ENCODE measurements around the gene IL9.
"Not testable (repeated sequence)": the region's sequence is repeated elsewhere in the genome, so short reads cannot be mapped to it uniquely, and the experiment has no call there.

IL9 gene

DNA sequence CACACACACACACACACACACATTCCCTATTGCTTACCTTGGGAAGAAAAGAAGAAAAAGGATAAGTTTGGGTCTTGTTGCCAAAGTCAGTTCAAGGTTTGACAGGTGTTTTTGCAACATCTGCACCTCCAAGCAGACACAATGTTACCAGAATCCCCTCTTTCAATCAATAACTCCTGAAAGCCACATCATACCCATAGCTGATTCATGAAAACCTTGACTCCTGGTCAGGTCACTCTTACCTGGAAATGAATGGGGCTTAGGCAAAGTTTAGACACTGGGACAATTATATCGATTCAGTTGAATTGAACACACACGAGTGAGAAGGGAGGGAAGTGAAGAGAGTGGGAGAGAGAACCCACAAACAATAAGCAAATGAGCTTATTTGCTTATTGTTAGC is 27.0 kb downstream of the IL9 start:
- DNase-seq (ENCODE audit: low read depth in 2 of 2) = no peak

GRCh38 chr5:135867599-135867998 is 28.0 kb downstream of the IL9 start:
- DNase-seq (ENCODE audit: low read depth in 2 of 2) = no peak

DNA sequence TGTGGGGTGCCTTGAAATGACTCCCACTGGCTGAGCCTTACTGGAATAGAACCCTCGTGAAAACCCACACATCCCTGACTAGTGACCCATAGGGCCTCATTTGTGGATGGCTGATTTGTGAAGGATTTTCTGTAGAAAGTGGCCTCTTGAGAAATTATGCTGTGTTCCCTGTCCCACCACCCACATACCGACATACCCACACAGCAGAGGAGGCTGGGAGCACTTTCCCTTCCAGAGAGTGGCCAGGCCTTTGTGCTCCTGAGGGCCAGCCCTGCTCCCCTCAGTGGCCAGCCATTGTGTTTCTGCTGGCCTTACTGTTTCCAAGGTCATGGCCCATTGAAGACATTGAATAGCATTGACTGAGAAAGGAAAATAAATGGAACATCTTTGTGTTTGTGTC is 29.6 kb downstream of the IL9 start:
- no peak for DNase-seq (ENCODE audit: low read depth in 2 of 2)

- DNase-seq (ENCODE audit: low read depth in 2 of 2) = no peak
Measured at GRCh38 chr5:135864503-135865435, 30.9 kb downstream of the IL9 start.

- no peak for DNase-seq (ENCODE audit: low read depth in 2 of 2)
Measured at GRCh38 chr5:135862744-135863143, 32.9 kb downstream of the IL9 start.

DNA sequence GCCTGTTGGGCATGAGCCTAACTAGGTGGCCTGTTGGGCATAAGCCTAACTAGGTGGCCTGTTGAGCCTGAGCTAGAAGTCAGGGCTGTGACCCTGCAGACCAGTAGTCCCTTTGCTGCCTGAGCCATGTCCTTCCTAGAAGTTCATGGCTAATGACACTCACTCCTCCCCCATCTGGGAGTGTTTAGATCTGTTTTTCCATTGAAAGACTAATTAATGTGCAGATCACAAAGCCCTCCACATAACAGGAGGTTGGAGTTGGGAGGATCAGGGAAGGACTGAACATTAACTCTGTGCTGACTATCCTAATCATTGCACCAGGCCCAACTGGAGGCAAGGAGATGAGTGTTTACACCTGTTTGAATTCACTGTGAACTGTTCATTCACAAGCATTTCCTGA is 33.6 kb downstream of the IL9 start:
- DNase-seq (ENCODE audit: low read depth in 2 of 2) = no peak

- DNase-seq (ENCODE audit: low read depth in 2 of 2) = no peak
Measured at GRCh38 chr5:135861641-135862040, 34.0 kb downstream of the IL9 start.

DNA sequence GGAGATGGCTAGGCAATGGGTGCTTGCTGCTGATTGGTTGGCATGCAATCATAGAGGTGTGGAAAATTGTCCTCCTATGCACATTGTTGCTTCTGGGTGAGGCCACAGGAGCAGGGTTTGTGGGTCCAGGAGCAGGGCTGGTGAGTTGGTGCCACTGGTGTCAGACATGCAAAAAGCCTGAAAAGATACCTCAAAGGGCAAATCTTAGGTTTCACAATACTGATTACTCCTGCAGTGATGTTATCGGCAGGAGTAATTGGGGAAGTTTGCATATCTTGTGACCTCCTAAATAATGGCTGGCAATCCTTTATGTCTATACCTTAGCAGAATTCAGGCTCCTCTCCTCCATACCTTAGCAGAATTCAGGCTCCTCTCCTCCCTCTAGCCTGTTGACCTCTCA is 36.0 kb downstream of the IL9 start:
- no peak for DNase-seq (ENCODE audit: low read depth in 2 of 2)

DNA sequence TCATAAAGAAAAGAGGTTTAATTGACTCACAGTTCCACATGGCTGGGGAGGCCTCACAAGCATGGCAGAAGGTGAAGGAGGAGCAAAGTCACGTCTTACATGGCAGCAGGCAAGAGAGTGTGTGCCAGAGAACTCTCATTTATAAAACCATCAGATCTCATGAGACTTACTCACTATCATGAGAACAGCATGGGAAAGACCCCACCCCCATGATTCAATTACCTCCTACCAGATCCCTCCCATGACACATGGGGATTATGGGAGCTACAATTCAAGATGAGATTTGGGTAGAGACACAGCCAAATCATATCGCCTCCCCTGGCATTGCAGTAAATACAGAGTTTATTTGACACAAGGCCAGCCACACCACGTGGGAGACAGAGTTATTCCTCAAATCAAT is 36.5 kb downstream of the IL9 start:
- DNase-seq (ENCODE audit: low read depth in 2 of 2) = not testable (repeated sequence)

DNA sequence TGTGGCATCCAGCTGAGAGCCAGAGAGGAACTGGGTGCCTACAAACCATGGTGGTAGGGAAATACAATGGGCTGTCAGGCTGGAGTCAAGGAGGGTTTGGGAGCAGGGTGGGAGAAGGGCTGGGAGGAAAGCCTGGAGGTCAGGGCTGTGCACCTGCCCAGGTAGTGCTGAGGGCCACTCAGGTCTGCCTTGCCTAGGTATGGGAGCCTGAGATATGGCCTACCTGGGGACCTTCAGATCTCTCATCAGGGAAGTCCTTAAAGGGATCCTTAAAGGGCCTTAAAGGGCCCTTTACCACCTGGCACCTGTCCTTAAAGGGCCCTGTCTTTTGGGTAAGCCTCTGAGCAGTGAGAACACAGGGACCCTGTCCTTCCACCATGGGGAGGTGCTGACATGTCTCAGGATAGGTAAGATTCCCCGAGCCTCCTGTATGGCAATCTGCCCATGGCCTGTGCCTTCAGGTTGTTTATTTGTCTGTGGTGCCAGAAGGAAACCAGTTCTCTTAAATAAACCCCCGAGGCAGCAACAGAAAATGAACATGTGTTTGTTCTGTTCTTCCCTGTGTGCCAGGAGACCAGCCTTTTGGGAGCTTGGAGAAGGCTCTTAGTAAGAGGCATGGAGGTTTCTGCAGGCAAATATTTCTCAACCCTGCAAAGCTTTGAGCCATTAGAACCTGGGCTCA is 37.9 kb downstream of the IL9 start:
- DNase-seq (ENCODE audit: low read depth in 2 of 2) = no peak

GRCh38 chr5:135851915-135852845 is 43.5 kb downstream of the IL9 start:
- DNase-seq (ENCODE audit: low read depth in 2 of 2) = no peak

DNA sequence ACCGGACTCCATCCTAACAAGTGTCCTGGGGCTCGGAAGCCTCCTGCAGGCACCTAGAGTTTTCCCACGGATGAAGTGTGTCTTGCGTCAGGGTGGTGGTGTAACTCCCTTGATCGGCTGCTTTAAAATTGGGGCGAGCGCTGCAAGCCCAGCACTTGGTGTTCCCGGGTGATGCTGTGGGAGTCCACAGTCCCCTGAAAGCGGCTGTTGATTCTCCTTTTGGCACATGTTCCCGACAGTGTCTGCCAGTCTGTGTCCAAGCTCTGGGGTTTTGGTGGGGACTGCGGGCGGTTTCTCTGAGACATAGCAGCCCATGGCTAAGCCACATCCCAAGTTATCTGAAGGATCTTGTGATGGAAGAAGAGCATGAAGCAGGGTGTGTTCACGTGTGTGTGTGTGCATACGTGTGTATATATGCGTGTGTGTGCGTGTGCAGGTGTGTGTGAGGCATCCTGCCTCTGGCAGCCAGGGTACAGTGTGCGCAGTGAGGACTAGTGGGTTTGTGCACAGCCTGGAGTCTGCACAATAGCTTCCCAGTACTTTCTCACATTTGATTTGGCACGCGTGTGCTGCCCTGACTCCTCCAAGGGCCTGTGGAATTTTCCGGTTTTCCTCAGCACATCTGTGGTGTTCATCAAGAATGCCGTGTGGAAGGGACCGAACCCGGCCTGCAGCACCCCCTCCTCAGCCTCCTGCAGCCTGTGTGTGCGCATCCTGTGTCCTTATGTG is 44.3 kb downstream of the IL9 start:
- no peak for DNase-seq (ENCODE audit: low read depth in 2 of 2)

DNA sequence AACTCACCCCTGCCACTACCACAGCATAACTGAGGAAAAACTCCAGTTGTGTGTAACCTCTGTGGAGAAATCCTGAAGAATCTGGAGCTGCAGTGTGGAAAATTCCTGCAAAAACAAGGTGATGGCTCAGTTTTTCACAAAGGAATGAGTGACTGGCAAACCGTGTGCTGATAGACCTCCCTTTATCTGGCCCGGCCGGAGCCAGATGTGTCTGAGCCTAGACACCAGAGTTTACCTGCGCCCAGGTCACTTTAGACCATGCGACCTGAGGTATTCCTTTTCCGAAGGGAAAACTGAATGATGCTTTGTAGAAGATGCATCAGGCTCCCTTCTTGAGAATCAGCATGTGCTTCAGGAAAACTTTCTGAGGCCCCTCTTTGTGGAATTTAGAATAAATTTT is 45.0 kb downstream of the IL9 start:
- no peak for DNase-seq (ENCODE audit: low read depth in 2 of 2)

GRCh38 chr5:135850231-135850630 is 45.4 kb downstream of the IL9 start:
- DNase-seq (ENCODE audit: low read depth in 2 of 2) = no peak

- DNase-seq (ENCODE audit: low read depth in 2 of 2) = no peak
Measured at GRCh38 chr5:135847976-135848375, 47.7 kb downstream of the IL9 start.

GRCh38 chr5:135846311-135846710 is 49.3 kb downstream of the IL9 start:
- DNase-seq (ENCODE audit: low read depth in 2 of 2) = no peak

GRCh38 chr5:135843571-135844337 is 51.9 kb downstream of the IL9 start:
- DNase-seq (ENCODE audit: low read depth in 2 of 2) = no peak

- DNase-seq (ENCODE audit: low read depth in 2 of 2) = no peak
Measured at GRCh38 chr5:135842737-135843136, 52.9 kb downstream of the IL9 start.

Data from activated CD4-positive, alpha-beta T cell treated with anti-CD3 and anti-CD28 coated beads for 24 hours (primary cell).